Thyroid gland (tissue), 4 donors: ENCODE results near the gene TCIRG1.

ENCODE experiments used
- CTCF ChIP-seq, 6 experiments: fragments of 200-600 bp in 3 of 6; fragments of 450-650 bp in 3 of 6; sonication (generic) in 3 of 6; IDR thresholded peaks; one replicate each; pipeline ENCODE4 v1.5.1; 2016 to 2019; ENCODE audit warnings: antibody characterized with exemption in 6 of 6, mild to moderate bottlenecking in 2 of 6, inconsistent platforms in 1 of 6, moderate library complexity in 1 of 6
- POLR2A ChIP-seq, 2 donors: fragments of 450-650 bp; IDR thresholded peaks; one replicate each; pipeline ENCODE4 v1.6.1; 2017; ENCODE audit warnings: antibody characterized with exemption in 2 of 2, mild to moderate bottlenecking in 2 of 2, moderate library complexity in 1 of 2

GRCh38 chr11:68044145-68044813 is 5.5 kb downstream of the TCIRG1 start:
- TF ChIP-seq CTCF (IDR thresholded peaks at IDR 0.05) (no peak), POLR2A (IDR thresholded peaks at IDR 0.05) (no peak)
